Glomerular visceral epithelial cell (primary cell): Measurements from ENCODE around the gene PHYKPL.

Source experiments
- DNase-seq: peaks from one replicate; pipeline ENCODE4 v3.0.0-alpha.2; 2016; ENCODE audit errors: extremely low spot score

Gene PHYKPL

GRCh38 chr5:178223828-178224335 is 8.7 kb downstream of the PHYKPL start:
- DNase-seq: no peak

- no peak for DNase-seq
Measured at GRCh38 chr5:178223196-178223773, 9.3 kb downstream of the PHYKPL start.

GRCh38 chr5:178222292-178222691 is 10.3 kb downstream of the PHYKPL start:
- no peak for DNase-seq

- DNase-seq: no peak
Measured at GRCh38 chr5:178221853-178222252, 10.7 kb downstream of the PHYKPL start.

- no peak for DNase-seq
Measured at GRCh38 chr5:178221282-178221681, 11.3 kb downstream of the PHYKPL start.

- DNase-seq: no peak
Measured at GRCh38 chr5:178218827-178219226, 13.8 kb downstream of the PHYKPL start.

- DNase-seq: no peak
Measured at GRCh38 chr5:178218237-178218776, 14.3 kb downstream of the PHYKPL start.

GRCh38 chr5:178216779-178217178 is 15.8 kb downstream of the PHYKPL start:
- no peak for DNase-seq

GRCh38 chr5:178216088-178216534 is 16.5 kb downstream of the PHYKPL start:
- DNase-seq: no peak

- no peak for DNase-seq
Measured at GRCh38 chr5:178215280-178216002, 17.2 kb downstream of the PHYKPL start.

GRCh38 chr5:178214160-178214803 is 18.3 kb downstream of the PHYKPL start:
- no peak for DNase-seq

GRCh38 chr5:178213748-178214151 is 18.9 kb downstream of the PHYKPL start:
- DNase-seq: no peak

GRCh38 chr5:178213003-178213461 is 19.6 kb downstream of the PHYKPL start:
- DNase-seq: no peak

- DNase-seq: no peak
Measured at GRCh38 chr5:178212241-178213002, 20.2 kb downstream of the PHYKPL start.

- no peak for DNase-seq
Measured at GRCh38 chr5:178211095-178212048, 21.2 kb downstream of the PHYKPL start.

GRCh38 chr5:178210686-178211085 is 21.9 kb downstream of the PHYKPL start:
- no peak for DNase-seq

GRCh38 chr5:178210073-178210535 is 22.5 kb downstream of the PHYKPL start:
- DNase-seq: no peak

GRCh38 chr5:178209334-178210072 is 23.1 kb downstream of the PHYKPL start:
- no peak for DNase-seq

- DNase-seq: no peak
Measured at GRCh38 chr5:178208540-178209227, 23.9 kb downstream of the PHYKPL start.
